AG10803 (cell line): ENCODE measurements around the gene ADH1A.
A peak's percentile ranks its signal among the peaks of the same experiment; 100 is the strongest.

Experiments
- DNase-seq: peaks from one replicate; pipeline ENCODE4 v3.0.0; 2010; ENCODE audit warnings: low read depth
- H3K4me3 ChIP-seq: 2 replicates; pipeline ENCODE4 v1.5.1; 2011; ENCODE audit warnings: mild to moderate bottlenecking, low read length, control low read depth
- CTCF ChIP-seq: conservative IDR thresholded peaks from 2 replicates; pipeline ENCODE4 v1.5.1; 2011; ENCODE audit warnings: mild to moderate bottlenecking, low read length, control low read depth, inconsistent platforms

ADH1A gene

DNA sequence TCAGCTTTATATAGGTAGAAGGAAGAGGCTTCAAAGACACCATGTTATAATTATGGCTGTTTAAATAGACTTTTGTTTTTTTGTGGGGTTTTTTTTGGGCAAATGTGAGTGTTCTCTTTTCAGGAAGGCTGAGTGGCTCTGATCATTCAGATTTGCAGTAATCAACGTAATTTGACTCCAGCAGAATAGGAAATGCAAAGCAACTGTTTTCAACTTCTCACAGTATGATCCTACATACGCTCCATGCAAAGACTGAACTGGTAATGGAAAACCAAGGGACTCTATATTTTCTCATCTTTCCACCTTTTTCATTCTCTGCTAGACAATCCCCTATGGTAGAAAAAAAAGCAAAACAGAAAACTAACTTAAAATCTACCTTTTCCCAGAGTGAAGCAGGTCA is 19.6 kb upstream of the ADH1A start:
- no peak for DNase-seq
- no peak overlapping the region for H3K4me3 ChIP-seq
- no peak for TF ChIP-seq CTCF

DNA sequence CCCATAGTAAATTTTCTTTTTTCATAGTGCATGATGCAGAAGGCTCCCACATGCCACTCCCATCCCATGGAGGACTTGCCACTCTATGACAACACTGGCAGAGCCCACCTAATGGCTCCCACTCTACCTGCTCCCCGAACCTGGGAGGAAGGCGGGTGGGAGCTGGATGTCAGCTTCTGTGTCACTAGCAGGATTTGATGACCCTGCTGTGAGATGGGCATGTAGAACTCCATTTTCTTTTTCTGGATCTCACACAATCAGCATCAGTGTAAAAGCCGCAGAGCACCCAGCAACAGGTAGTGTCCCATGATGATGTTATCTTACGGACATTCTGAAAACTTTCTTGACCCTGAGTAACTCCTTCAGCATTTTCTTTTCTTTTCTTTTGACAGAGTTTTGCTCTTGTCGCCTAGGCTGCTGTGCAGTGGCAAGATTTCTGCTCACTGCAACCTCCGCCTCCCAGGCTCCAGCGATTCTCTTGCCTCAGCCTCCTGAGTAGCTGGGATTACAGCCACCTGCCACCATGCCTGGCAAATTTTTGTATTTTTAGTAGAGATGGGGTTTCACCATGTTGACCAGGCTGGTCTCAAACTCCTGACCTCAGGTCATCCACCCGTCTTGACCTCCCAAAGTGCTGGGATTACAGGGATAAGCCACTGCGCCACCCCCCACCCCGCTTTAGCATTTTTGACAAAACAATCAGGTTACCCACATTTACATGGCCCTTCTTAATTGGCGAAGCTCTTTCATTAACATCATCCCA is 15.0 kb upstream of the ADH1A start:
- TF ChIP-seq CTCF, result no peak
- no peak overlapping the region for H3K4me3 ChIP-seq
- no peak for DNase-seq

- peak; percentile 84 for DNase-seq
- no peak for TF ChIP-seq CTCF
- no peak overlapping the region for H3K4me3 ChIP-seq
Observed at GRCh38 chr4:99301376-99302164, 10.8 kb upstream of the ADH1A start.

DNA sequence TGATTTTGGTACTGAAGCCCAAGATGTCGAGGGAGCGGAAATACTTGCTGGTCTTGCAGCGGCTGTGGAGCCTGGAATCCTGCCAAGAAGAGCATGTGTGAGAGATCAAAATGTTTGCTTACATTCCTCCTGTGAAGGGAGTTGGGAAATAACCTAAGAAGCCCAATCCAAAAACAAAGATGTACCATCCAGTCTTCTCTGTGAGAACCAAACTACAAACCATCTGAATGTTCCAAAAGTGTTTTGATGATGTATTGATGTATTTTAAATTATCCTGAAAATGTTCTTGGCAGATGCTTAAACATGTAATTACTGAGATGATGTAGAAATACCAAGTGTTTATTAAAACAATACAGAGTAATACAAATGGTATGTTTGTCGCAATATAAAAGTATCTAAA is 10.1 kb upstream of the ADH1A start:
- no peak for TF ChIP-seq CTCF
- peak; percentile 100 for DNase-seq
- no peak overlapping the region for H3K4me3 ChIP-seq

GRCh38 chr4:99293357-99293756 is 2.6 kb upstream of the ADH1A start:
- H3K4me3 ChIP-seq, result no peak overlapping the region
- TF ChIP-seq CTCF, result no peak
- DNase-seq, result no peak

DNA sequence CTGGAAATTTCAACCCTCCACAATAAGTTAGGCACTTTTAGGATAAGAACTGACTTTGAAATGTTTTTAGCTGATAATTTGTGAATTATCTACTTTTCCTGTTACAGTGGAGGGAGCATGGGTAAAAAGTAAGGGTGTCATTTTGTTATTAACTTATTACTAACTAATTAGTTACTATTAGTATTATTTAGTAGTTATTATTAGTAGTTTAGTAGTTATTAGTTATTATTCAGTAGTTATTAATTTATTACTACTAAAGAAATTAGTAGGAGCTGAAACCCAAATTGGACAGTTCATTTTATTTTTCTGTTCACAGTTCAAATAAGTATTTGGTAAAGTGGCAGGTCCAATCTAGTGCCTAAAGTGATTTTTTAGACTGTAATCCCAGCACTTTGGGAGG is 5.4 kb downstream of the ADH1A start:
- H3K4me3 ChIP-seq, result no peak overlapping the region
- no peak for DNase-seq

More for the DNA sequence above, 5.4 kb downstream of the ADH1A start:
- TF ChIP-seq CTCF, result no peak
